GM18511 (cell line): ENCODE data around the gene RAPGEF1.
A peak's percentile ranks its signal among the peaks of the same experiment; 100 is the strongest.
"Not testable (repeated sequence)": the region's sequence is repeated elsewhere in the genome, so short reads cannot be mapped to it uniquely, and the experiment has no call there.

Experiments used
- ATAC-seq: cut with Tn5 transposase; IDR thresholded peaks from one replicate; pipeline ENCODE4 v1.9.1; 2021; ENCODE audit warnings: mild to moderate bottlenecking, moderate library complexity; ENCODE audit not compliant: unreplicated experiment

RAPGEF1 gene

GRCh38 chr9:131656356-131657036 is 83.4 kb downstream of the RAPGEF1 start:
- peak; percentile 72 for ATAC-seq

GRCh38 chr9:131654369-131654768 is 85.5 kb downstream of the RAPGEF1 start:
- ATAC-seq = not testable (repeated sequence)

DNA sequence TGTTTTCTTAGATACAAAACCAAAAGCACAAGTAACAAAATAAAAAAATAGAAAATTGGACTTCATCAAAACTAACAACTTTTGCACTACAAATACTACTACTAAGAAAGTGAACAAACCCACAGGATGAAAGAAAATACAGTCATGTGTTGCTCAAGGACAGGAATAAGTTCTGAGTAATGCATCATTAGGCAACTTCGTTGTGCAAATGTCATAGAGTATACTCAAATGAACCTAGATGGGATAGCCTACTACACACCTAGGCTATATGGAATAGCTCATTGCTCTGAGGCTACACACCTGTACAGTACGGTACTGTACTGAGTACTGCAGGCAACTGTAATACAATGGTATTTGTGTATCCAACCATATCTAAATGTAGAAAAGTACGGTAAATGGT is 88.3 kb downstream of the RAPGEF1 start:
- no peak for ATAC-seq

DNA sequence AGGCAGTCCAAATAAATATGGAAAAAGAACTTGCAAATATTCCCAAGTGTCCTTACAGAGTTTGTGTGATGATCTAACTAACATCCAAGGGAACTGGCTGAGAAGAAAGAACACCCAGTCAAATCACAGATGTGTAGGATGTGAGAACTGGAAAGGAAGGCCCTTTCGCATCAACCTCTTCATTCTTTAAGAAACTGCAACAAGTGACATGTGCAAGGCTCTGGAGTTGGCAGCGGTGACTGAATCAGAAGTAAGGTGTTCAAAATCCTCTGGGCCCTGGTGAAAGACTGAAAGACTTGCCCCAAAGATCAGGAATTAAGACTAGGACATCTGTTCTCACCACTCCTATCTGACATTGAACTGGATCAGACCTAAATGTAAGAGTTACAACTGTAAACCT is 88.7 kb downstream of the RAPGEF1 start:
- ATAC-seq = no peak

DNA sequence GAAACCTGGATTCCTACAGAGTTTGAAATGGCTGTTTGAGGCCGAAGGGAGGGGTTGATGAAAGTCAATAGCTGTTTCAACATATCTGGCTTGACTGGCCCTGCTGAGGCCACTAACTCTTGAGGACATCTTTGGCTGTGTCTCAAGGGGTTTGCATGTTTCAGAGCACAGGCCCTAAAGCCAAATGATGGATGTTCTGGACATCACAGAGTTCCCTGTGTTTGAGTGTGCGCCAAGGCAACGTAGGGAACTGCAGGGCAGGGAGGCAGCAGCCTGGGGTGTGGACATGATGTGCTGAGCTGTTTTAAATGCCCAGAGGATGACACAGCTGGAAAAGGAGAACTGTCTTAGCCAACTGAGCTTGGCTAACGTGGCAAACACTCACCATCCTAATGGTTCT is 89.6 kb downstream of the RAPGEF1 start:
- no peak for ATAC-seq

DNA sequence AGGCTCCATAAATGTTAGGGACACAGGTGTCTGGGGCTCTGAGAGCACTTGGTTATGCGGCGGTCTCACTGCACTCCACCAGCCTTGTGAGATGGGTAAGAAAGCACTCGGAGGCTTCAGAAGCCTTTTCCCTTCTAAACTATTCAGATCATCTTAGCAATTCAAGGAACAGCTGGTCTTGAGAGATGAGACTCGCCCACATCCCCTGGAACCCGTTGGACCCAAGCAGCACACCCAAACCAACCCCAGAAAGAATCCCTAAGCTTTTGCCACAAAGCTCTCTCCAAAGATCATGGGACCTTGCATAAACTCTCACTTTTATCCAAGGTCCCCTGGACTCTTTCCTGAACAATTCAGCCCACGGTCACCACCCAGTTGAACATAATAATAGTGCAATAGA is 90.2 kb downstream of the RAPGEF1 start:
- no peak for ATAC-seq

GRCh38 chr9:131645078-131645776 is 94.6 kb downstream of the RAPGEF1 start:
- peak; percentile 57 for ATAC-seq

DNA sequence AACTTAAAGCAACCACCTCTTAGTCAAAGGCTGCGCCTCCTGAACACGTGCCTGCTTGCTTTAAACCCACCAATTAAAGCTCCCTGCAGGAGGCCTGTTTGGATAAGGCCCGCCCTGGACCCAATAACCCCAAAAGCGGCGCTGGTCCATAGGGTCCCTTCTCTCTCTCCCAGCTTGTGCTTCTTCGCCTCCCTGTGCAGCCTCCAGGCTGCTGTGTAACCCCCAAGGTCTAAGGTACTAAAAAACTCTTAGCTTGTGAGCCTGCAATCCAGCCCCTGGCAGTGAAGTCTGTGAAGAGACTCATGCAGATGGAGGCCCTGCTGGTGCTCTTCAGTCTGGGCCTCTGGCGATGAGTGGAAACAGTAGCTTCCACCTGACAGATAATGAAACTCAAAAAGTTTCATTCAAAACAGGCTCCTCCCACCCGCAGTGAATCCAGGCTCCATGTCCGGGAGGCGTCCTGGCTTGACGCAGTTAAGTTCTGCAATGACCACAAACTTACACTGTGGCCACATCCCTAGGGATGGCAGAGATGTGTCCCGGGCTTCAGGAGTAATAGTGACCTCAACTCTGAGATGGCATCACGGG is 97.3 kb downstream of the RAPGEF1 start:
- no peak for ATAC-seq

DNA sequence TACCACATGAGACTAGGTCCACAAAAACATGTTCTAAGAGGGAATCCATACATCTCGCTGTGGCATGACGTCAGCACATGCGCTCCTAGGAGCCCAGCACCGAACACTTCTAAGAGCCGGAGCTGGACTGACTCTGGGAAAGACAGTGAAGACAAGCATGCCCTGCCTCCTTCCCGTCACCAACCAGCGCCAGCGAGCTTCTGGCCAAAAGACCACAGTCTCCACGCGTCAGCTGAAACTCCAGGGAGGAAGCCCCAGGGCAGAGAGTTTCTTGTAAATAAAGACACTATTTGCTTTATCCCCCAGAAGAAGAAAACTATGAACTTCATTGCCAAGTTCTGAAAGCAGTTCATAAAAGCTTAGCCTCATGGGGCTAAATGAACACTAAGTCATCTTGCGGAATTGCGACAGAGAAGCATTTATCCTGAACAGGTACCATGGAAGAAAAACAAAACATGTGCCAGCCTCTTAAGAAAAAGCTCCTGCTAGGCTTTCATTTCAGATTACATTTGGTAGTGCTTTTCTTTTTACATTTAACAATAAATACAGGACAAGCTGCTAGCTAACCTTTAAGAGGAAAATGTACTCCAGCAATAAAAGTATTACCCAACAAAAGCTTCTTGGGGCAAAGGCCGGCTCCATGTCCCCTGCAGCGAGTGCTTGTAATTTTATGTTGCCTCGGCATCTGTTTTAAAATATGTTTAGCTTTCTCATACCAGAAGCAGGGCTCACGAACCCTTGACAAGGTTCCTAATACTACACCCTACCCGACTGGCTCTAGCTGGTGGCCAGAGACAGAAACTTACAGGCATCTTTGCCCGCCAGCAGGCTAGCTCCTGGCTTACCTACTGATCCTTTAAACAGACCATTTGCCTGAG is 98.0 kb downstream of the RAPGEF1 start:
- ATAC-seq = no peak

- ATAC-seq = no peak
Observed at GRCh38 chr9:131640438-131641137, 99.3 kb downstream of the RAPGEF1 start.

- no peak for ATAC-seq
Observed at GRCh38 chr9:131639769-131640437, 100.0 kb downstream of the RAPGEF1 start.

DNA sequence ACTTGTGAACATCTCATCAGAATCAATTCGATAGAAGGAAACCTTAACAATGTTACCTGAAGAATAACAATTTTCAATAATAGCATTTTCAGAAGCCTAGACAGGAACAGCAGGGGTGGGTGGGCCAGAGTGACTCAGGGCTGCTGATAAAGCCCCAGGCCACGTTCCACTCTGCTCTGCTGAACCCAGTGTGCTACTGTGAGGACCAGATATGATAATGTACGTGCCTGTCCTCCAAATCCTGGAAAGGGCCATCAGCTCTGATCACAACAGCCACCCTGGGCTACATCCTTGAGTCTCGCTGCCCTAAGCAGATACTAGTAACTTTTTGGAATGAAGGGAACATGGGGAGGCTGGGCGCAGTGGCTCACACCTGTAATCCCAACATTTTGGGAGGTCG is 103.3 kb downstream of the RAPGEF1 start:
- ATAC-seq = no peak

DNA sequence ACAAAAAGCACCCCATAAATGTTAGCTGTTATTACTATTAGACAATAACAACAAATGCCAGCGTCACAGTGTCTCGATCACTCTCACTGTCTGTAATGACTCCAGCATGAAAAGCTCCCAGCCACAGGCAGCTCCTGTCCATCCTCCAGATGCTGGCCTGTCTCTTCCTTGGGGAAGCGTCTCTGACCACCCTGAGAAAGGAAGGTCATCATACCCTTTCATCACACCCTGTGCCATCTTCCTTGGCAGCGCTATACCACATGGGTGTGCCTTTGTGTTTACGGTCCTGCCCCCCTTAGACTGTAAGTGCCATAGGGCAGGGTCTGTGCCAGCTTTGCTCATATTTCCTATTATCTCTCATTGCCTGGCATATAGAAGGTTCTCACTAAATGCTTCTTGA is 104.0 kb downstream of the RAPGEF1 start:
- ATAC-seq = no peak

GRCh38 chr9:131635285-131635684 is 104.6 kb downstream of the RAPGEF1 start:
- ATAC-seq = no peak

DNA sequence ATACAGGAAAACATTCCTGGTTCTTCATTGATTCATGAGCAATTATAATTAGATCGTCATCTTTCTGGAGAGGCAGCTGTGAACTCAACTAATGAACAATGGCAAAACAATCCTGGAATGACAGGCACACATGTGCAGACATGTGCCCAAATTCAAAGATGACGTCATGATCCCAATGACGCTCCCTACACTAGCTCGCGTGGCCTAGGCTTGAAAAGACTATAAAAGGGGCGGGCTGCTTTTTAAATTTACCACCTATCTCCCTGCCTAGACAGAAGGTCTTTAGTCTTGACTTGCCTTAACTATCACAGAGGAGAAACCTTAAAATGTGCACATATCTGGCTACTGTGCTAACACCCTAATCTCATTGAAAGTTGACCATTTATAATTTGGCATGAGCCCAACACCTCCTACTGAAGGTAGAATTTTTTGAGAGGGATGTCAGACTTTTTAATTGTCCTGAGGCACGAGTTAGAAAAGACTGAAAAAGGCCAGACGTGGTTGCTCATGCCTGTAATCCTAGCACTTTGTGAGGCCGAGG is 106.3 kb downstream of the RAPGEF1 start:
- no peak for ATAC-seq

- ATAC-seq = no peak
Observed at GRCh38 chr9:131631306-131631705, 108.6 kb downstream of the RAPGEF1 start.

- no peak for ATAC-seq
Observed at GRCh38 chr9:131630205-131630831, 109.6 kb downstream of the RAPGEF1 start.

DNA sequence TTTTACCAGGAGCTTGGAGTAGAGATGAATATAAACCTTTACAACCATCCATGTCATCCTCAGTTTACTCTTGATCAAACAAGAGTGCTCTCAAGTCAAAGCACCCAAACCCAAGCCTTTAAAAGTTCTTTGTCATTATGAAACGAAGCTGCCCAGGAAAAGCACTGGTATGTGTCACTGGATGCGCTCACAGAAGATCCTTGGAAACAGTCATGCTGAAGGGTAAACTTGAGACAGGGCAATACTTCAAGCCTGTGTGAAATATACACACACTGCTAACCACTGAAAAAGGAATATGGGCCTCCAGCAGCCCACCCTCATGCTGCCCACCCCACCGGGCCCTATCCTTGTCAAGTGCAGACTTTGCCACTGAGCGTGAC is 110.1 kb downstream of the RAPGEF1 start:
- ATAC-seq = no peak

GRCh38 chr9:131629226-131629500 is 110.7 kb downstream of the RAPGEF1 start:
- ATAC-seq = no peak
